Urinary bladder (tissue), 4 donors: ENCODE results near the gene CRYGS. TPM values are rescaled to one million over a fixed set of nuclear protein-coding genes. Genes with fewer than 3 reads are reported as not detected.
A peak's percentile ranks its signal among the peaks of the same experiment; 100 is the strongest.
"Not testable (repeated sequence)": the region's sequence is repeated elsewhere in the genome, so short reads cannot be mapped to it uniquely, and the experiment has no call there.

Experiments
- DNase-seq: peaks from one replicate; pipeline ENCODE4 v3.0.0-alpha.2; 2015; ENCODE audit errors: extremely low spot score
- H3K27ac ChIP-seq: one replicate; pipeline ENCODE4 v1.5.1; 2013; ENCODE audit warnings: low read depth, mild to moderate bottlenecking, moderate library complexity
- H3K36me3 ChIP-seq: one replicate; pipeline ENCODE4 v1.6.1; 2013; ENCODE audit warnings: mild to moderate bottlenecking, moderate library complexity; ENCODE audit not compliant: insufficient read depth
- H3K4me1 ChIP-seq: one replicate; pipeline ENCODE4 v1.6.1; 2013; ENCODE audit warnings: mild to moderate bottlenecking, moderate library complexity; ENCODE audit not compliant: insufficient read depth
- H3K4me3 ChIP-seq: one replicate; pipeline ENCODE4 v1.5.1; 2013; ENCODE audit warnings: low read depth, low read length
- WGBS: extraction: QIAGEN DNeasy Blood & Tissue Kit; methylation state at CpG from one replicate; pipeline ENCODE4 v1.1.7; 2013; 5-methylcytosine and 5-hydroxymethylcytosine counted together
- polyA plus RNA-seq: library from polyadenylated mRNA; stranded (reverse); fragments of 200-250 nt; gene quantifications from one replicate; pipeline ENCODE4 v1.2.3, GENCODE V29; 2013
- total RNA-seq: library from RNA; depleted of rRNA; stranded (reverse); fragments of >200 nt; gene quantifications from one replicate; pipeline ENCODE4 v1.2.3, GENCODE V29; 2014
- donor health status: healthy with polysubstance abuse.
- donor health status: healthy.

The CRYGS gene
- total and polyA plus RNA-seq, 2 donors: 1.3 to 2.7 TPM

DNA sequence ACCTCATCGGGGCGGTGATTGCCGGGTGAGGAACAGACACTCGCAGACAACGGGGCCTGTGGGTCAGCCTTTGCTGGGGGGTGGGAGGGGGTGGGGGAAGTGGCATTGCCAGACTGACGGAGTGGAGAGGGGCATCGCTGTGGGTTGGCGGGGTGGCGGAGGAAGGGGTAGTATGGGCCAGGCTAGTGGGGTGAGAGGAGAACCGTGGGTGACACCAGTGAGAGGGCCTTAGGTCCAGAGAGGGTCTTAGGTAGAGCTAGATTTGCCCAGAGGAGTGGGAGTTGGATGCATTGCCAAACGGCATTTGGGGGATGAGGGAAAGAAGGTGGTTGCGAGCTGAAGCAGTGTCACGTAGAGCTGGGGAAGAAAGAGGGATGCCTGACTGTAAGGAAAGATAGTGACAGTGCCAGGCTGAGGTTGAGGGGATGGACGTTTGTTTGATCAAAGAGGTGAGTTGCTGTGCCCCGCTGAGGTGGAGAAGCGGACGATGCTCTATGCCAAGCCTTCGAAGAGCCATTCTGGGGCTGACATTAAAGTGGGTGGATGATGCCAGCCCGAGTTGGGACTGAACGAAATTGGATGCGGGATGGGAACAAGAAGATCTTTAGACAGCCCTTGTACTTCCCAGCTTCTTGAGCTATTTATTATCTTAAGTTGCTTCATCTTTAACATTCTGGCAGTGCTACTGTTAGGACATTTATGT lies 26.9 kb upstream of the CRYGS start:
- H3K27ac ChIP-seq: peak overlapping the region; percentile 86
- 6% methylated on average over 21 of the region's 21 CpGs for WGBS
- peaks cover 3% of the 10 kb centered on the region for H3K36me3 ChIP-seq
- DNase-seq: no peak
- no peaks in the 10 kb centered on the region for H3K4me1 ChIP-seq
- peak overlapping the region; percentile 75 for H3K4me3 ChIP-seq

DNA sequence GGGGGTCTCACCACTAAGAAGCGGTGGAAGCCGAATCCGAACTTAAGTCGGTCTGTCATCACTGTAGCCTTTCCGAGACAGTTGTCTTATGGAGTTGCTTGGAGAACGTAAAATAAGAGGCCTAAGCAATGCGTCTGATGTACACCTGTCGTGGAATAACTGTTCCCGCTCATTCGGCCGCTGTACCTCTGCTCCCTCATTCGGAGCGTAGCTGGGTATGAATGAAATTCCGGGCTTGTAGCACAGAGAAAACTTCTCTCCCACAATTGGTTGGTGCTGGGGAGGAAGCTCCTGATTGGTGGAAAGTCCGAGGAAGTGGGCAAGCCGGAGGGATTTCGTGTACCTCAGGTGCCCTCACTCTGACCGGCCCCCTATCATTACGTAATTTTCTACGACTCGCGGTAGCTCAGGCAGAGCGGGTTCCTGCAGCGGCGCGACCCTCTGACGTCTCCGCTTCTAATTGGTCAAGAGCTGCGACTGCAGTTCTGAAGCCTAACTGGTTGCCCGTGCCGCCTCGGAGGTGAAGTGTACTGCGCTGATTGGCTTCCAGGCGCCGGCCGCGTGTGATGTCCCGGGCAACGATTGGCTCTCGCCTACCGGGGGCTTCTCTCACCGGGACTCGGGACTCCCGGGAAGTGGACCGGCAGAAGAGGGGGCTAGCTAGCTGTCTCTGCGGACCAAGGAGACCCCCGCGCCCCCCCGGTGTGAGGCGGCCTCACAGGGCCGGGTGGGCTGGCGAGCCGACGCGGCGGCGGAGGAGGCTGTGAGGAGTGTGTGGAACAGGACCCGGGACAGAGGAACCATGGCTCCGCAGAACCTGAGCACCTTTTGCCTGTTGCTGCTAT lies 26.1 kb upstream of the CRYGS start, which contains the start of gene DNAJB11:
Gene DNAJB11, plus strand, starts transcription at position 625 of the 845 bp plus-strand sequence. Its CDS starts 178 bp downstream, at position 803.
- peak within 1 kb of the TSS; percentile 86 for H3K27ac ChIP-seq
- DNase-seq: peak; percentile 98
- peak within 1 kb of the TSS; percentile 75 for H3K4me3 ChIP-seq
- no peaks in the 10 kb centered on the region for H3K4me1 ChIP-seq
- under 1% methylated on average over 59 of the region's 59 CpGs for WGBS
- H3K36me3 ChIP-seq: peaks cover 1% of the 10 kb centered on the region

DNA sequence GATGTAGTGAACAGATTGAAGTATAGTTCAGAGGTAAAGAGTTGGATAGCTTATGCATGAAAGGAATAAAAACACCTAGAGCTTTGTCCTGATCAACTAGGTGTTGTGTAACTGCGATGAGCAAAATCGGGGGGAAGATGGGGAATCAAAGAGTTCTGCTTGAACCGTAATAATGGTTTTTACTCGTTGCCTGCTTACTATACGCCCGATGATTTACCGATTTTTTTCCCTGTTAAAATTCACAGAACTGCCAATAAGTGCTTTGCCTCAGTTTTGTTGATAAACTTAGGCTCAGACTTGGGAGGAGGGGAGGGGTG lies 25.6 kb upstream of the CRYGS start:
- peaks cover 1% of the 10 kb centered on the region for H3K36me3 ChIP-seq
- H3K27ac ChIP-seq: no peak overlapping the region

DNA sequence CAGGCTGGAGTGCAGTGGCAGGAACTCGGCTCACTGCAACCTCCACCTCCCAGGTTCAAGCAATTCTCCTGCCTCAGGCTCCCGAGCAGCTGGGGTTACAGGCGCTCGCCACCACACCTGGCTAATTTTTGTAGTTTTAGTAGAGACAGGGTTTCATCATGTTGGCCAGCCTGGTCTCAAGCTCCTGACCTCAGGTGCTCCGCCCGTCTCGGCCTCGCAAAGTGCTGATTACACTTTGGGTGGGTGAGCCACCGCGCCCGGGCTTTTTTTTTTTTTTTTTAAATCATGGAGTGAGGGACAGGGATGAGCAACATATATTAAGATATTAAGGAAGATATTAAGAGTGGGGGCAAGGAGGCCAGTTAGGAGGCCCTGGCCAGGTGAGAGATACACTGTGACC lies 25.2 kb upstream of the CRYGS start:
- not testable (repeated sequence) for DNase-seq, H3K4me1 ChIP-seq, H3K27ac ChIP-seq, H3K36me3 ChIP-seq, H3K4me3 ChIP-seq
- 83% methylated on average over 11 of the region's 11 CpGs for WGBS

More for the DNA sequence above, 25.6 kb upstream of the CRYGS start:
- no peak for DNase-seq
- 6% methylated on average over 7 of the region's 7 CpGs for WGBS
- H3K4me1 ChIP-seq: no peaks in the 10 kb centered on the region
- H3K4me3 ChIP-seq: peak overlapping the region; percentile 23

DNA sequence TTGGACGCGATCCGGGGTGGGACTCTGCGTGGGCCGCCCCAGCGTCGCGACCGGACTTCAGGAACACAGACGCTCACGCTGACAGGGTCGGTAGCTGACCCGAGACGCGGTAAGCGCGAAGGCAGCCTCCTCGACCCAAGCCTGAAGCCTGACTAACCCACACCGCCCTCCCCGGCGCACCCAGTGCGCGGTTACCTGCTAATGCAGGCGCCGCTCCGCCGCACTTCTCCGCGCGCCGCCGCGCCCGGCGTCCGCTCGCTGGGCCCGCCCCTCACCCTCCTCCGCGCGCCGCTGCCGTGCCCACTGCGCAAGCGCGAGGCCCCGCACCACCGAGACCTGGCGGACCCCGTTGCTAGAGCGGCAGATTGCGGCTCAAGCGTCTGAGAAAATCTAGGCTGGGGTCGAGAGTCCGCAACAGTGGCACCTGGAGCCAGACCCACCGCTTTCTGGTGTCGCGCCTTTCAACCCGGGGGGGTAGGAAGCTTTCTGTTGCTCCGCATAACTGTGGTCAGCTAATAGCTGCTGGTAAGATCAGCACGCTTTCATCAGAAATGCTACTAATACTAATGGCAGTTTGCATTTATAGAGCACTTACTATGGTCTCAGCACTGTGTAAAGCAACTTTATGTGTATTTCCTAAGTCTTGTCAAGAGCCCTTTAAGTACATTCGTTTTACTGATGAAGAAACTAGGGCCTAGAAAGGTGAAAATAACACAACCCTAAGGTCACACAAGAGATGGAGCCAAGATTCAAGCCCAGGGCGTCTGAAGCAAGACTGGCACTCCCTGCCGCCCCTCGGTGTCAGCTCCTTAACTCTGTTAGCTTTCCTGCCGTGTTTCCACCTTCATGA lies 23.1 kb upstream of the CRYGS start, which contains the start of gene TBCCD1:
Gene TBCCD1, minus strand, starts transcription at position 268 of the 850 bp plus-strand sequence. CDS start 3,010 bp downstream, outside the sequence.
- Histone ChIP-seq H3K36me3 (no peaks in the 10 kb centered on the region), H3K4me3 (peak within 1 kb of the TSS; percentile 67), H3K27ac (peak within 1 kb of the TSS; percentile 77), H3K4me1 (no peaks in the 10 kb centered on the region)
- peak; percentile 66 for DNase-seq
- WGBS: under 1% methylated on average over 66 of the region's 66 CpGs

DNA sequence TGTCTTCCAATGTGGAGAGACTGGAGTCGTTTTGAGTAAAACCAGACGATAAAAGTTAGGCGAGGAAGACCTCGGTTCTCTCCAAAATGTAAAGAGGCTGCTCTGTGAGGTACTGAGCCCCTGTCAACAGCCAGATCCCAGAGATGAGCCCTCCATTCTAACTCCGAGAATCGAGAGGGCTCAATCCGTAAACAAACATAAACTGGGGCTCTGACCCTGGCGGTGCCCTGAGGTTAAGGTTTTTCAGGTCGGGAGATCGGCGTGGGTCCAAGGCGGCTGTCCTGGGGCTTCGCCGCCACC lies 22.5 kb upstream of the CRYGS start:
- no peaks in the 10 kb centered on the region for H3K4me1 ChIP-seq
- H3K4me3 ChIP-seq: peak overlapping the region; percentile 67
- DNase-seq: no peak
- under 1% methylated on average over 14 of the region's 14 CpGs for WGBS
- H3K27ac ChIP-seq: peak overlapping the region; percentile 77
- H3K36me3 ChIP-seq: no peaks in the 10 kb centered on the region

DNA sequence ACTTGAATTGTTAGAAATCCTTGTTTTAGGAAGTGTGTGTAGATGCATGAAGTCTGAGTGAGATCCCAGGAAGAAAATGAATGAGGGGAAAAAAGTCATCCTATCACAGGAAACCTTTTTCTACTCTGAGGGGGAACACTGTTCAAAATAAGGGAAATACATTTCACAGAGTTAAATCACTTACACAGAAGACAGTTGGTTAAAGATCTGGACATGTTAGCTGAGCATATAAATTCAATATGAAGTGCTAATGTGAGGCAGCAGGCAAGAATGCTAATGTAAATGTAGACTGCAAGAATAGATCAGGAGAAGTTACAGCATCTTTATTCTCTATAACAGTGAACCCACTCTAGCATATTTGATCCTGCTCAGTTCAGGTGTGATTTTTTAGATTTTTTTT lies 20.4 kb upstream of the CRYGS start:
- H3K4me3 ChIP-seq: no peak overlapping the region
- DNase-seq: no peak
- no peaks in the 10 kb centered on the region for H3K36me3 ChIP-seq
- H3K27ac ChIP-seq: no peak overlapping the region
- no peaks in the 10 kb centered on the region for H3K4me1 ChIP-seq

DNA sequence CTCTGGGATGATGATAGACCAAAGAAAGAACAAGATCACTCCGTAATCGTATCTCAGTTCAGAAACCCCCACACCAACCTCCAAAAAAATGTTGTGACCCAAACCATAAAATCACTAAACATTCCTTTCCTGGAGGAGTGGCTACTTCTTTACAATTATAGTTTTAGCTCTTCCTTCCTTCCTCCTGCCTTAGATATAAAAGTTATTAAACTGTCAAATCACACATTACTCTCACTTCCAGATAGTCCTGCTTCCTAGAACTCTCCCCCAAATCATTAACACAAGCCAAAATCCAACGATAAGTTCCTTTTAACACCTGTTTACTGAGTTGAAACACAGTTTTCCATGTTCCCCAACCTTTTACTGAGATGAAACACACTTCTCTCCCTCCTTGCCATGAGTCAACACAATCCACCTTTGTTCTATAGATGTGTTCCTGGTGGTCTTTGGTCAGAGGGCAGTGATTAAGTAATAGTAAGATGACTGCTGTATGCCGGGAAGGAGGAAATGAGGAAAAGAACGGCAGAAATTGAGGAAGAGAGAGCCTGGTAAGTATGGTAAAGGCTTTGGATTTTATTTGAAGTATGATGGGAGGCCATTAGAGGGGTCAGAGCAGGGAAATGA lies 8.3 kb upstream of the CRYGS start:
- 62% methylated on average over 5 of the region's 5 CpGs for WGBS
- Histone ChIP-seq H3K4me3 (no peak overlapping the region), H3K27ac (no peak overlapping the region), H3K36me3 (no peaks in the 10 kb centered on the region), H3K4me1 (no peaks in the 10 kb centered on the region)
- DNase-seq: no peak

DNA sequence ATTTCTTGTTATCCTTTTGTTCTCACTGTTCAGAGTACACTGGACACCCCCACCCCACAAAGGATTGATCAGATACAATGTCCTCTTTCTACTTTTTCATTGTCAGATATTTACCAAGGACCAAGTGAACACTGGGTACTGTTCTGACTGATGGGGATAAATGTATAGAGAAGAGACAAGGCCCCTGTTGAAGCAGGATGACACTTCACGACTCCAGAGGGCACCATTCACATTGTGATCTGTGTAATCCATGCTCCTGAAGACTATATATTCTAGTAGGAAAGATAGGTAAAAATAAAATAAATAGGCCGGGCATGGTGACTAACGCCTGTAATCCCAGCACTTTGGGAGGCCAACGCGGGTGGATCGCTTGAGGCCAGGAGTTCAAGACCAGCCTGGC lies 7.2 kb upstream of the CRYGS start:
- no peak for DNase-seq
- H3K36me3 ChIP-seq: no peaks in the 10 kb centered on the region
- WGBS: 92% methylated on average over 6 of the region's 6 CpGs
- no peak overlapping the region for H3K27ac ChIP-seq
- no peaks in the 10 kb centered on the region for H3K4me1 ChIP-seq
- H3K4me3 ChIP-seq: no peak overlapping the region

DNA sequence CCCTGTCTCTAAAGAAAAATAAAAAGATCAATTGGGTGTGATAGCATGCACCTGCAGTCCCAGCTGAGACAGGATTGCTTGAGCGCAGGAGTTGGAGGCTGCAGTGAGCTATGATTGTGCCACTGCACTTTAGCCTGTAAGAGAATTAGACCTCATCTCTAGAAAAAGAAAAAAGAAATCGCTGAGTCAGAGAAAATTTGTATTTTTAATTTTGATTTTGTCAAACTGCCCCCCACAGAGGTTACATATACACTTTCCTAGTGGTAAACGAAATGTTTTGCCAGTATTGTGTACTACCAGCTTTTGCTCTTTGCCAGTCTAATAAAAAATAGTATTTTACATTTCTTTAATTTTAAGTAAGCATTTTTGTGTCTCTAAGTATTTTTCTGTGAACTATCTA lies 5.3 kb upstream of the CRYGS start:
- H3K4me3 ChIP-seq: no peak overlapping the region
- no peak for DNase-seq
- H3K4me1 ChIP-seq: no peaks in the 10 kb centered on the region
- H3K36me3 ChIP-seq: no peaks in the 10 kb centered on the region
- H3K27ac ChIP-seq: no peak overlapping the region
- WGBS: 96% methylated on average over 3 of the region's 3 CpGs

DNA sequence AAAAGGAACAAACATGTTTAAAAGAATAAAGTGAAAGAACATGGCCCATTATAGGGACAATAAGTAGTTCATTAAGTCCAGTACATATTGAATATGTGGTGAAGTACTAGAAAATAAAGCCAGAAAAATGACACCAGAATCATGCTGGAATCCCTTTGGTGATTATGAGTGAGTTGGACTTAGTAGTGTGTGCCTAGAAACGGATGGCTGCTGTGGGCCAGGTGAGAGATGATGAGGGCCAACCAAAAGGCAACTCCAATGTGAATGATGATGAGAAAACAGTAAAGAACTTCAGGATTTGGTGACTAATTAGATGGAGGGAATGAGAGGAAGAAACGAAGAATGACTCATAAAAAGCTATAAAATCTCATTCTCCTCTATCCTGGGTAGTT lies 3.3 kb downstream of the CRYGS start:
- Histone ChIP-seq H3K36me3 (no peaks in the 10 kb centered on the region), H3K27ac (no peak overlapping the region), H3K4me3 (no peak overlapping the region), H3K4me1 (no peaks in the 10 kb centered on the region)
- DNase-seq: no peak
- WGBS: 42% methylated on average over 2 of the region's 2 CpGs

DNA sequence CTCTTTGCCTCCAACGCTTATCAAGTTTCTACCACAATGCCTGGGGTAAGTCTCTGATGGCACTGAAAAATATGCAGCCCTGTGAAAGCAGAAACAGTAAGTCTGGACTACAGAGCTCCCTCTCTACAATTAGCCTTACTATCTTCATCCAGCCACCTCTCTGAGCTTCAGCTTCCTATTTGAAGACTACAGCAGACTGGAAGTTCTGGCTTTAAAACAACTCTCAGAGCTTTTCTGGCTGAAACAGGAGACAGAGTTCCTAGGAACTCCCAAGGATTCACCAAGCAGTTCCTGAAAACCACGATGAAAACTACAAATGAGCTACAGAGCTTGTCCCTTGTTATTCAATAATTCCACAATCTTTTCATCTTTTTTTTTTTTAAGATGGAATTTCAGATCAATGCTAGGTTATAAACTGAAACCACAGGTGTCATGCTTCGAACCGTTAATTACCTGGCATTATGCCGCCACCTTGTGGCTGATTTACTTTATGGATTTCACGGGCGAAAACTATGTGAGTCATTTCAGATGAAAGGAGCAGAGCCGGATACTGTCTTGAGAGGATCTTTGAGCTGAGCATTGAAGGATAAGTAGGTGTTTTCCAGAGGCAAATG lies 3.9 kb downstream of the CRYGS start:
- Histone ChIP-seq H3K27ac (no peak overlapping the region), H3K36me3 (no peaks in the 10 kb centered on the region), H3K4me1 (no peaks in the 10 kb centered on the region), H3K4me3 (no peak overlapping the region)
- 9% methylated on average over 8 of the region's 8 CpGs for WGBS
- DNase-seq: peak; percentile 37

DNA sequence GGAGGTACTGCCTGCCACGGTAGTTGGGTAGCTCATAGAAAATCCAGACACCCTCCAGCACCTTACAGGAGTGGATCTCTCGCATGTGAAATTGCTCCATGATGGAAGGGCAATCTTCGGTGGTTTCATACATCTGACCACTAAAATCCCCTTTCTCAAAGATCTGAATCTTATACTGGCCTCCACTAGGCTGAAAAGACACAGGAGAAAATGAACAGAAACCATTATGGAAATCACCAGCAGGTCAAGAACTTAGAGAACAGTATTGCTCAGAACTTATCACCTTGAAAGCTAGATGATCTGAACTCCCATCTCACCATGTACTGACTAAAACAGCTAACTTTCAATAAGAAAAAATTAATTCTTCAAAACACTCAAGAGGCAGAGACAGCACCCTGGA lies 5.4 kb downstream of the CRYGS start:
- Histone ChIP-seq H3K36me3 (no peaks in the 10 kb centered on the region), H3K4me3 (no peak overlapping the region), H3K27ac (no peak overlapping the region), H3K4me1 (no peaks in the 10 kb centered on the region)
- no peak for DNase-seq
- 96% methylated on average over 3 of the region's 3 CpGs for WGBS
